OCI-LY1 (cell line): ENCODE results near the gene TMEM140.

Experiments used
- H2AFZ ChIP-seq: fragments of 200-600 bp; sonication (generic), shearing (Covaris generic); 2 replicates; pipeline ENCODE4 v1.6.0; 2014; ENCODE audit warnings: antibody characterized with exemption, mild to moderate bottlenecking, low read length
- H3F3A ChIP-seq: fragments of 200-600 bp; sonication (generic), shearing (Covaris generic); 2 replicates; pipeline ENCODE4 v1.6.0; 2014; ENCODE audit warnings: mild to moderate bottlenecking, antibody characterized with exemption, low read length, moderate library complexity; ENCODE audit not compliant: insufficient read depth
- H3K27ac ChIP-seq: fragments of 200-600 bp; sonication (generic); 2 replicates; pipeline ENCODE4 v1.5.1; 2014; ENCODE audit warnings: low read length, mixed run types, mild to moderate bottlenecking, low read depth; ENCODE audit not compliant: poor library complexity, severe bottlenecking
- H3K27me3 ChIP-seq: fragments of 200-600 bp; sonication (generic); 2 replicates; pipeline ENCODE4 v1.6.0; 2014; ENCODE audit warnings: antibody characterized with exemption, mild to moderate bottlenecking, low read length, moderate library complexity; ENCODE audit not compliant: insufficient read depth
- H3K36me3 ChIP-seq: fragments of 200-600 bp; sonication (generic); 2 replicates; pipeline ENCODE4 v1.6.1; 2014; ENCODE audit warnings: mild to moderate bottlenecking, antibody characterized with exemption, low read length, moderate library complexity, mixed read lengths; ENCODE audit not compliant: insufficient read depth
- H3K4me1 ChIP-seq: fragments of 200-600 bp; sonication (generic); 2 replicates; pipeline ENCODE4 v1.5.1; 2014; ENCODE audit warnings: mild to moderate bottlenecking, low read length, moderate library complexity; ENCODE audit not compliant: insufficient read depth, severe bottlenecking
- H3K4me2 ChIP-seq: fragments of 200-600 bp; sonication (generic), shearing (Covaris generic); 2 replicates; pipeline ENCODE4 v1.6.1; 2014; ENCODE audit warnings: low read length
- H3K4me3 ChIP-seq: fragments of 200-600 bp; sonication (generic); 2 replicates; pipeline ENCODE4 v1.5.1; 2014; ENCODE audit warnings: low read length, low read depth, mild to moderate bottlenecking, mixed read lengths; ENCODE audit not compliant: poor library complexity, severe bottlenecking
- H3K79me2 ChIP-seq: fragments of 200-600 bp; shearing (Covaris generic); 2 replicates; pipeline ENCODE4 v1.6.1; 2016; ENCODE audit warnings: mixed run types, low read length, mixed read lengths; ENCODE audit not compliant: insufficient read depth
- H3K9ac ChIP-seq: fragments of 200-600 bp; sonication (generic), shearing (Covaris generic); 2 replicates; pipeline ENCODE4 v1.6.1; 2014; ENCODE audit warnings: mild to moderate bottlenecking, low read length, mixed read lengths
- H3K9me2 ChIP-seq: fragments of 200-600 bp; sonication (generic), shearing (Covaris generic); 2 replicates; pipeline ENCODE4 v1.6.1; 2014; ENCODE audit warnings: low read depth, mild to moderate bottlenecking, low read length, mixed read lengths
- H3K9me3 ChIP-seq: fragments of 200-600 bp; shearing (Covaris generic); 2 replicates; pipeline ENCODE4 v1.6.1; 2014; ENCODE audit warnings: low read length, mixed read lengths
- H4K20me1 ChIP-seq: fragments of 200-600 bp; sonication (generic), shearing (Covaris generic); 2 replicates; pipeline ENCODE4 v1.6.0; 2016; ENCODE audit warnings: mild to moderate bottlenecking, low read length; ENCODE audit not compliant: insufficient read depth
- CTCF ChIP-seq: fragments of 200-600 bp; sonication (generic), shearing (Covaris generic); IDR thresholded peaks from 2 replicates; pipeline ENCODE4 v1.5.1; 2017; ENCODE audit warnings: mild to moderate bottlenecking, antibody characterized with exemption, low read length, moderate library complexity, mixed read lengths
- EZH2 ChIP-seq: fragments of 200-600 bp; sonication (generic), shearing (Covaris generic); IDR thresholded peaks from 2 replicates; pipeline ENCODE4 v1.8.0; 2017; ENCODE audit warnings: borderline replicate concordance, mixed run types, mild to moderate bottlenecking, antibody characterized with exemption, low read length, moderate library complexity, mixed read lengths

Gene TMEM140

GRCh38 chr7:135205850-135206249 lies 58.0 kb downstream of the TMEM140 start:
- Histone ChIP-seq H3K79me2 (no peaks in the 10 kb centered on the region), H3K9me3 (no peaks in the 10 kb centered on the region), H3K9ac (no peak overlapping the region), H3K27ac (peak overlapping the region; percentile 4), H3K9me2 (no peaks in the 10 kb centered on the region), H3K27me3 (no peaks in the 10 kb centered on the region), H3K4me2 (peak overlapping the region; percentile 10; the same call in 1 of the 2 replicates), H2AFZ (no peak overlapping the region), H3F3A (no peaks in the 10 kb centered on the region), H3K4me3 (no peak overlapping the region), H3K4me1 (peaks cover 57% of the 10 kb centered on the region), H3K36me3 (peaks cover 58% of the 10 kb centered on the region), H4K20me1 (no peaks in the 10 kb centered on the region)
- TF ChIP-seq EZH2 (no peak), CTCF (no peak)

- Histone ChIP-seq H3K9ac (no peak overlapping the region), H3K4me3 (no peak overlapping the region)
These were observed 59.1 kb downstream of the TMEM140 start for GRCh38 chr7:135206941-135207391.

GRCh38 chr7:135207406-135208101 lies 59.7 kb downstream of the TMEM140 start:
- Histone ChIP-seq H3K4me2 (peak overlapping the region; percentile 11; the same call in 1 of the 2 replicates), H4K20me1 (no peaks in the 10 kb centered on the region), H3K9me2 (no peaks in the 10 kb centered on the region), H3K9ac (no peak overlapping the region), H3F3A (no peaks in the 10 kb centered on the region), H3K4me3 (no peak overlapping the region), H3K27ac (no peak overlapping the region), H3K27me3 (no peaks in the 10 kb centered on the region), H3K79me2 (no peaks in the 10 kb centered on the region), H3K9me3 (no peaks in the 10 kb centered on the region), H3K4me1 (peaks cover 62% of the 10 kb centered on the region), H3K36me3 (peaks cover 42% of the 10 kb centered on the region), H2AFZ (no peak overlapping the region)
- no peak for TF ChIP-seq EZH2

More at GRCh38 chr7:135206941-135207391, 59.1 kb downstream of the TMEM140 start:
- Histone ChIP-seq H4K20me1 (no peaks in the 10 kb centered on the region), H3K9me3 (no peaks in the 10 kb centered on the region), H3K36me3 (peaks cover 48% of the 10 kb centered on the region), H3K9me2 (no peaks in the 10 kb centered on the region), H3K27me3 (no peaks in the 10 kb centered on the region), H2AFZ (no peak overlapping the region), H3K4me2 (no peak overlapping the region), H3K79me2 (no peaks in the 10 kb centered on the region), H3K4me1 (peaks cover 60% of the 10 kb centered on the region), H3F3A (no peaks in the 10 kb centered on the region), H3K27ac (no peak overlapping the region)
- TF ChIP-seq EZH2 (no peak), CTCF (no peak)
